IPS-NIHi11 (cell line): Measurements from ENCODE around the gene RPS6KL1.
"Not testable (repeated sequence)": the region's sequence is repeated elsewhere in the genome, so short reads cannot be mapped to it uniquely, and the experiment has no call there.

Experiments used
- DNase-seq: peaks from one replicate; pipeline ENCODE4 v3.0.0; 2012; ENCODE audit warnings: mixed read lengths, low spot score

RPS6KL1 gene

GRCh38 chr14:74934476-74935359 is 11.7 kb upstream of the RPS6KL1 start:
- no peak for DNase-seq

GRCh38 chr14:74934041-74934440 is 11.0 kb upstream of the RPS6KL1 start:
- no peak for DNase-seq

GRCh38 chr14:74932936-74933335 is 9.9 kb upstream of the RPS6KL1 start:
- not testable (repeated sequence) for DNase-seq

- DNase-seq: no peak
Measured at GRCh38 chr14:74932401-74932901, 9.4 kb upstream of the RPS6KL1 start.

GRCh38 chr14:74931744-74932143 is 8.7 kb upstream of the RPS6KL1 start:
- not testable (repeated sequence) for DNase-seq

- DNase-seq: no peak
Measured at GRCh38 chr14:74929242-74929641, 6.2 kb upstream of the RPS6KL1 start.

GRCh38 chr14:74927225-74927624 is 4.2 kb upstream of the RPS6KL1 start:
- DNase-seq: no peak

GRCh38 chr14:74924061-74924460 is 1.0 kb upstream of the RPS6KL1 start:
- DNase-seq: no peak

GRCh38 chr14:74921987-74922751 is 891 bp downstream of the RPS6KL1 start:
- no peak for DNase-seq

- no peak for DNase-seq
Measured at GRCh38 chr14:74921053-74921620, 1.9 kb downstream of the RPS6KL1 start.

- DNase-seq: no peak
Measured at GRCh38 chr14:74920281-74920680, 2.8 kb downstream of the RPS6KL1 start.

- DNase-seq: no peak
Measured at GRCh38 chr14:74919421-74920165, 3.5 kb downstream of the RPS6KL1 start.

- no peak for DNase-seq
Measured at GRCh38 chr14:74918380-74918779, 4.7 kb downstream of the RPS6KL1 start.

- no peak for DNase-seq
Measured at GRCh38 chr14:74917646-74918081, 5.4 kb downstream of the RPS6KL1 start.

- no peak for DNase-seq
Measured at GRCh38 chr14:74917178-74917543, 5.9 kb downstream of the RPS6KL1 start.

GRCh38 chr14:74915826-74916225 is 7.2 kb downstream of the RPS6KL1 start:
- DNase-seq: no peak

- DNase-seq: no peak
Measured at GRCh38 chr14:74915426-74915825, 7.6 kb downstream of the RPS6KL1 start.

GRCh38 chr14:74913986-74914573 is 9.0 kb downstream of the RPS6KL1 start:
- peak; percentile 72 for DNase-seq

- no peak for DNase-seq
Measured at GRCh38 chr14:74913393-74913910, 9.6 kb downstream of the RPS6KL1 start.

- no peak for DNase-seq
Measured at GRCh38 chr14:74912801-74913200, 10.3 kb downstream of the RPS6KL1 start.

GRCh38 chr14:74912111-74912510 is 10.9 kb downstream of the RPS6KL1 start:
- DNase-seq: no peak
